ENCODE measurements around the gene INHBA.

The INHBA gene

DNA sequence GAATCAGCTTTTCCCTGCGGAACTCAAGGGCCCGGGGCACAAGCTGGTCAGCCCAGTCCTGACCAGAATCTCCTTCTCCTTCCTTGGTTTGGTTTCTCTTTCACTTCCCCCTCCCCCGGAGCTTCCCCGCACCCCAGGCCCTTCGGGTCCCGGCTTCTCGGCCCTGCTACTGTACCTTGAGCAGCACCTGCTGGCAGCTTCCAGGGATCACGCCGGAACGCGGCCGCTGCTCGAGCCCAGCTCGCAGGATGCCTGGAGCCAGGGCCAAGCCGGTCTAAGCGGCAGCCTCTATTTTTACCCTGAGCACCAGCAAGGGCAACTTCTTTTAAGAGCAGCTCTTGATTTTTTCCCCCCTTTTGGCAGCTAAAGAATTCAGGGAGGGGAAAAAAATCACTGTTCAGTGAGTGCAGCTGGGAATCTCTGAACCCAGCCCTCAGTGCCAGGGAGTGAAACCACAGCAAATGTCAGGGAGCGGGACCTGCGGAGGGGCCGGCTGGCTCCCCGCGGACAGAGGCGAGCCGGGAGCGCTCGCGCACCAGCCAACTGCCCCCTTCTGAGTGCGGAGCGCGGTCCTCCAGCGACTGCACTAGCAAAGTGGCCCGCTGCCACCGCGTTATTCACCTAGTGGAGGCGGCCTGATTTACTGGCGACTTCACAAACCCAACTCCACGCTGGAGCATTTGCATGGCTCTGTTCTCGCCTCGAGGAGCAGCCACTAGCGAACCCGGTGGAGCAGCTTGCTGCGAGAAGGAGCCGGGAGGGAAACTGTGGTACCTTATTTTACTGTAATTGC, 2.4 kb upstream of the INHBA start:
- FAIRE-seq (no peak), DNase-seq (ENCODE audit: insufficient read length, low spot score) (peak; percentile 49)
- TF ChIP-seq CTCF (IDR thresholded peaks at IDR 0.05; ENCODE audit: insufficient read depth, missing control alignments): peak; percentile 52

- no peak for TF ChIP-seq CTCF (IDR thresholded peaks at IDR 0.05; ENCODE audit: insufficient read depth, missing control alignments)
- DNase-seq (ENCODE audit: insufficient read length, low spot score): no peak
- no peak for FAIRE-seq
Observed at GRCh38 chr7:41701068-41701941, 1.6 kb downstream of the INHBA start.

GRCh38 chr7:41700044-41700471, 2.8 kb downstream of the INHBA start:
- no peak for FAIRE-seq
- DNase-seq (ENCODE audit: insufficient read length, low spot score): no peak
- TF ChIP-seq CTCF (IDR thresholded peaks at IDR 0.05; ENCODE audit: insufficient read depth, missing control alignments): no peak

GRCh38 chr7:41699516-41699915, 3.4 kb downstream of the INHBA start:
- FAIRE-seq (no peak), DNase-seq (ENCODE audit: insufficient read length, low spot score) (no peak)
- no peak for TF ChIP-seq CTCF (IDR thresholded peaks at IDR 0.05; ENCODE audit: insufficient read depth, missing control alignments)

DNA sequence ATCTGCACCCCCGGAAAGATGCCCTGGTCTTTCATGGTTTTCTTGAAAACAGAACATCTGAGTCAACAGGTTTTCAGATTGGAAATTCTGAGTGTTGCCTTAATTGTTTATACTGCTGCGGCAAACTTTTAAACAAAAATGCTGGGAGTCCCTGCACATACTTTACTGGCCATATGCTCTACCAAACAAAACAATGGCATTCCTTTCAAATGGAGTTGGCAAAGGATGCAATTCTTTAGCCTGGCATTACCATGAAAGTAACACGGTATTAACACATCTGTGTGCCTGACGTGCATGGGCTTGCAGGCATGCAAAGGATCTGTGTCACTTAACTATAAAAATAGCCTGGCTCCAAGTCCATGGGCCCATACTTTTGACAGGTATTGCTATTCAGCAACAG, 4.2 kb downstream of the INHBA start:
- FAIRE-seq (no peak), DNase-seq (ENCODE audit: insufficient read length, low spot score) (no peak)
- TF ChIP-seq CTCF (IDR thresholded peaks at IDR 0.05; ENCODE audit: insufficient read depth, missing control alignments): no peak

DNA sequence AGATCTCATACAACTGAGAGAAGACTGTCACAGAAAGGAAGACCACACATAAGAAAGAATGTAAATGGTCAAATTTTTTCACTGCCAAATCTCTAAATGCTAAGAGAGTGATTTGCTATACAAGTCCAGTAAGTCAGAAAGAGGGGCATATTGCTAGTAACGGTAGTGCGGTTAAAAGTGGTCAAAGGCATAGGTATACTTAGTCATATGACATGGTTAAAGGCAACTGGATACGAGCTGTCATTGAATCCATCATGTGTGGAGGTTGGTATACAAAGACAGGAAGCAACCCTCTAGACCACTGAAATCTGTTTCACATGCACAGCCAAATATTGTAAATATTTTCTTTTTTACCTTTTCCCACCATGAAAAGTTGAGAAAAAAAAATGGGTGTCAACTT, 4.8 kb downstream of the INHBA start:
- DNase-seq (ENCODE audit: insufficient read length, low spot score): no peak
- no peak for FAIRE-seq
- no peak for TF ChIP-seq CTCF (IDR thresholded peaks at IDR 0.05; ENCODE audit: insufficient read depth, missing control alignments)
